Right ventricle myocardium inferior (tissue), 1 donor: Measurements from ENCODE around the gene XPNPEP3. TPM values are rescaled to one million over a fixed set of nuclear protein-coding genes. Genes with fewer than 3 reads are reported as not detected.
"Not testable (repeated sequence)": the region's sequence is repeated elsewhere in the genome, so short reads cannot be mapped to it uniquely, and the experiment has no call there.

Experiments
- ATAC-seq: fragments of 200-7000 bp; cut with Tn5 transposase; one replicate; pipeline ENCODE4 v1.9.1; 2020; ENCODE audit warnings: mild to moderate bottlenecking, moderate library complexity
- DNase-seq: peaks from one replicate; pipeline ENCODE4 v3.0.0; 2021; ENCODE audit errors: missing footprints
- intact Hi-C: fragments of 100-400 bp; cut with DNase I; formaldehyde crosslinking; loops from one replicate; pipeline ENCODE4 v1.11.0; 2022
- long read RNA-seq: library from polyadenylated mRNA; unstranded; transcript quantifications from one replicate; pipeline ENCODE4 v2.0.0, GENCODE V29; 2021
- total RNA-seq: library from RNA; stranded (reverse); fragmentation: NEBNext Ultra II Directional; extraction: Animal tissue kit (Norgen Biotek cat#: 25700); gene quantifications from one replicate; pipeline ENCODE4 v1.2.1, GENCODE V29; 2021
- donor health status: DM: no; HTN: yes; CAD: no; lungs with severe emphysema.

Gene XPNPEP3
- total RNA-seq: 23.7 TPM
- long read RNA-seq, full-length matches to known transcripts: 3 of 4 reads
- long read RNA-seq, partial matches to known transcripts: 0 of 4 reads
- long read RNA-seq, other reads (novel, unspliced or antisense): 1 of 4 reads

DNA sequence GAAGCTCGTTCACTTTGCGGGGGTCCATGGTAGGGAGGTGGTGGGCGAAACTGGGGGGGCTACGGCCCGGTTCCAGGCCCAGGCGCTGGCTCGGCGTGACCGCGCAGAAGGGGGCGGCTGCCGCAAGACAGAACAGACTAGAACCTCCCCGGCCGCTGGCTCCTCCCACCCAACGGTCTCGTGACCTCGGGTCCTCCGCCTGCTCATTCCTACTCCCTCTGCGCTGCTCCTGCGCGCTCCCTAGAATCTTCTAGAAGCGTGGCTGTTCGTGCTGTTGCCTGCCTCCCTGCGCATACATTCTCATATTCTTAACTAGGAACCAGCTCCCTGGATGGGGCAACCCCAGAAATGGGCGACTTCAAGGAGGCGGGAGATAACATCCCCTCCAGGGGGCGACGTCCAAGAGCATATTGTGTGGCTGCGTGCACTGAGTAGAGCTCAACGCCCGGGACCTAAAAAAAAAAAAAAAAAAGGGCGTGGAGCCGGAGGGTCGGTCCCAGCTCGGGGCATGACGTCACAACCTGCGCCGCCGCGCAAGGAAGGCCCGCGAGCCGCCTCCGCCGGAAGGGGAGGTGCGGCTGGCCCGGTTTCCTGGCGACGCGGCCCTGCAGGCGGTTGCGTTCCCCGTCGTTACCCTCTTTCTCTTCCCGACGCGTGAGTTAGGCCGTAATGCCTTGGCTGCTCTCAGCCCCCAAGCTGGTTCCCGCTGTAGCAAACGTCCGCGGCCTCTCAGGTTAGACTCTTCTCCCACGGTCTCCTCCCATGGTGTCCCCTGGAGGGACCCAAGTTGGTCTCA, at the start of gene XPNPEP3, which contains the start of gene ST13:
Gene XPNPEP3 (plus strand): TSS at position 636 of the 796 bp plus-strand sequence. CDS start 34 bp downstream, at position 670.
Gene ST13 (minus strand): TSS at position 127 of the 796 bp plus-strand sequence. CDS start 99 bp downstream, at position 28.
- peak; percentile 99 for ATAC-seq
- peak; percentile 99 for DNase-seq
- intact Hi-C loops: loop anchor here (5.0 kb wide), 1 partner anchor 39 kb away; the partner anchor contains the start of gene SLC25A17

- intact Hi-C loops: no loop called here
- DNase-seq (no peak), ATAC-seq (no peak)
Measured at GRCh38 chr22:40808018-40808841, 48.7 kb upstream of the XPNPEP3 start.

DNA sequence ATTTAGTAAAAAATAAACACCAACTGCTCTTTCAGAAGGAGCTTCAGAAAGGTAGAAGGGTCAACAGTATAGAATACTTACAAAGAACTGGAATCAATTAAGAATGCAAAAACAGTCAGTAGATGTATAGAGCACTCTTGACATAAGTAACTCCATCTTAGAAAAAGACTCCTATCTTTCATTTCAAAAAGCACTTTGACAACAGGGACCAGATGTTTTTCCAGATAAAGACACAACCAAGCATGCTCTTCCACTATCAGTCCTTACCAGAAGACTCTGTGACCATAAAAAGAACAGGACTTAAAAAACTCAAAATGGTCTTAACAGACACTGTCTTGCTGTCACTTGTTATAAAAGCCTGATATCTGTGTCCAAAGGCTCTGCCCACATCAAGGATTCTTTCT, 43.0 kb upstream of the XPNPEP3 start:
- intact Hi-C loops: no loop called here
- no peak for ATAC-seq
- no peak for DNase-seq

DNA sequence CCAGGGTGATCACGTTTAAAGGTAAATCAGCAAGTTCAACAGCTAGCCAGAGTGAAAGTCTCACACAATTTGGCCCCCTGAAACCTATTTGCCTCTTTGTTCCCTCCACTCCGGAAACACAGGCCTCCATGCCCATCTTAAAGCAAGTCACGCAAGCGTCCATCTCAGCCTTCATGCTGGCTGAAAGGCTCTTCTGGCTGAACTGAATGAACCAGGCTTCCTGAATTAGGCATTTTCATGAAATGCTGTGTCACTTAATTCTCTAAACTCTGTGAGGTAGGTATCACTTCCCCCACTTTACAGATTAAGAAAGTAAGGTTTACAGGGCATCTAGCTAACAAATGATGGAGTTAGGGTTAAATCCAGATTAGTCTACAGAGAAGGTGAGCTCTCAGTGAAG, 39.2 kb upstream of the XPNPEP3 start:
- no peak for DNase-seq
- intact Hi-C loops: loop anchor here (5.0 kb wide), 1 partner anchor 40 kb away; the partner anchor contains the start of genes ST13 and XPNPEP3
- ATAC-seq: no peak

DNA sequence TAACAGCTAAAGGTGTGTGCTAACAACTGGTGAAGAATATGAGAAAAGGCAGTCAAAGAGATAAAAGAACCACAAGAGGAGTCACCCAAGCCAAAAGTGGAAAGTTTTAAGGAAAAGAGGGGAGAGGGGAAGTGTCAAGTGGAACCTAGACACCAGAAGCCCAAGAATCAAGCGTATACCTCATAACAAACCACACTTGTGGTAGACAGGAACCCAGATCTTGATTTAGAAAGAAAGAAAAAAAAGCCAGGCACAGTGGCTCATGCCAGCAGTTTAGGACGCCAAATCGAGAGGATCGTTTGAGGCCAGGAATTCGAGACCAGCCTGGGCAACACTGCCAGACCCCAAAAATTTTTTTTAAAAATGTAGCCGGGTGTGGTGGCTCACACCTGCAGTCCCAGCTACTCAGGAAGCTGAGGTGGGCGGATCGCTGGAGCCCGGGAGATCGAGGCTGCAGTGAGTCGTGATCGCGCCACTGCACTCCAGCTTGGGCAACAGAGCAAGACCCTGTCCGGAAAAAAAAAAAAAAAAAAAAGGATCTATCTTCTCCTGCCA, 38.7 kb upstream of the XPNPEP3 start:
- no peak for ATAC-seq
- intact Hi-C loops: loop anchor here (5.0 kb wide), 1 partner anchor 39 kb away; the partner anchor contains the start of genes ST13 and XPNPEP3

GRCh38 chr22:40818747-40819598, 38.0 kb upstream of the XPNPEP3 start, which contains the start of gene SLC25A17:
Gene SLC25A17, minus strand, starts transcription at chr22:40819346. Its CDS starts 98 bp downstream, at chr22:40819248.
- peak; percentile 97 for ATAC-seq
- peak; percentile 96 for DNase-seq
- intact Hi-C loops: loop anchor here (5.0 kb wide), 1 partner anchor 38 kb away; the partner anchor contains the start of genes ST13 and XPNPEP3

More for the DNA sequence above, 38.7 kb upstream of the XPNPEP3 start:
- DNase-seq: no peak

DNA sequence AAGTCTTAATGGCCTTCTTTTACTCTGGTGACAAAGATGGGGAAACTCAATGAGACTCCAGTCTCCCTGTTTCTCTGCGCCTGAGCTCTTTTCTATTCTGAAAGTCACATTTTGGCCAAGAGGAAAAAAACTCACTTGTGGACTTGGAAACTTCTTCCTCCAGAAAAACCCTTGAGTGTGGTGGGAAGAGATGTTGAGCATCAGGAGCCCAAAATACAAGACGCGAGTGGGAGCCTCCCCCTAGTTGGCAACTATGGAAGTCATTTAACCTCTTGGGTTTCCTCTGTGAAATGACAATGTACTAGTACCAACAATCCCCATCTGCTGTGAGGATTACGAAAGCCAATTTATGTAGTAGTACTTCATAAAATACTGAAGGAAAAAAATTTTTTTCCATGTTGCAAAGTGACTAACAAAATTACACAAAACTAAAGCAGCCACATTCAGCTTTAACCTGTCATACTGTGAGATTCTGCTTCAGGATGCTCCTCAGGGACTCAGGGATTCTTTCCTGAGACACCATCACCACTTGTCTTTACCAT, 37.3 kb upstream of the XPNPEP3 start:
- intact Hi-C loops: loop anchor here (5.0 kb wide), 1 partner anchor 38 kb away; the partner anchor contains the start of genes ST13 and XPNPEP3
- ATAC-seq: no peak

DNA sequence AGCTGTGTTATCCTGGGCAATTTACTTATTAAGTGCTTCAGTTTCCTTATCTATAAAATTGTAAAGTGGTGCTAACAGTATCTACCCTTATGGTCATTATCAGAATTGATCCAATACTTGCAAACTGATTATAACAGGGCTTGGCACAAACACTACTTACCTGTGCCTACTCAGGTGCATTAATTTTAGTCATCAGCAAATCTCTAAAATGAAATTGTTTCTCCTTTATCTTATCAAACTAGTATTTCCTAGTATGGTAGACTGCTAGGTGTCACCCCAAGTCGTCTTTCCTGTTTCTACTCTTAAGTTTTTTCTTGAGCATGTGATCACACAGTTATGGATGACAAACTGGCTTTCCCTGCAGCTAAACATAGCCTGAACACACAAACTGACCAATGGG, 33.5 kb upstream of the XPNPEP3 start:
- intact Hi-C loops: no loop called here
- ATAC-seq: no peak
- no peak for DNase-seq

More for the DNA sequence above, 37.3 kb upstream of the XPNPEP3 start:
- DNase-seq: no peak

- intact Hi-C loops, ATAC-seq: not testable (repeated sequence)
Measured at GRCh38 chr22:40826292-40826691, 30.7 kb upstream of the XPNPEP3 start.

GRCh38 chr22:40826984-40827741, 29.8 kb upstream of the XPNPEP3 start:
- no peak for ATAC-seq
- intact Hi-C loops: no loop called here
- no peak for DNase-seq

More at GRCh38 chr22:40826292-40826691, 30.7 kb upstream of the XPNPEP3 start:
- DNase-seq: not testable (repeated sequence)

- intact Hi-C loops: no loop called here
- no peak for ATAC-seq
- DNase-seq: no peak
Measured at GRCh38 chr22:40829131-40829530, 27.8 kb upstream of the XPNPEP3 start.

- intact Hi-C loops: no loop called here
- ATAC-seq (no peak), DNase-seq (no peak)
Measured at GRCh38 chr22:40834619-40835018, 22.3 kb upstream of the XPNPEP3 start.

- DNase-seq (no peak), ATAC-seq (no peak)
- intact Hi-C loops: no loop called here
Measured at GRCh38 chr22:40838486-40838885, 18.5 kb upstream of the XPNPEP3 start.

GRCh38 chr22:40844951-40845350, 12.0 kb upstream of the XPNPEP3 start:
- ATAC-seq: no peak
- no peak for DNase-seq
- intact Hi-C loops: loop anchor here (10.0 kb wide), 1 partner anchor 300 kb away; no protein-coding TSS in a partner anchor

GRCh38 chr22:40845816-40846215, 11.1 kb upstream of the XPNPEP3 start:
- not testable (repeated sequence) for DNase-seq, ATAC-seq
- intact Hi-C loops: loop anchor here (10.0 kb wide), 1 partner anchor 299 kb away; no protein-coding TSS in a partner anchor

DNA sequence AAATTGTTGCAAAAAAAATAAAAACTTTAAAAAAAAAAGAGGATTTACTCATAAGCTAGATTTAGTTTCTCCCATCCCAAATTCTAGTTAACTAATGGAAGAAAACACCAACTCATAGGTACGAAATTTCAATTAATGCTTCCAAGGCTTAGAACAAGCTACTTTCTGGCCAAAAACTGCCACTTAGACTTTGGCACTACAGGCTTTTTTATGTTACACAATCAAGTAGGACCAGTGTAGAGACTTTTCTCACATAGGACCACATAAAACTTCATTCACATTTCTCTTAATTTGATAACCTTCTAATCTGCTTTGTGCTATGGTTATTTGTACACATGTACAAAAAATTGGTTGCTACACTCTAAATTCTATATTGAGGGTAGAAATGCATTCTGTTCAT, 3.6 kb upstream of the XPNPEP3 start:
- intact Hi-C loops: no loop called here
- ATAC-seq (no peak), DNase-seq (no peak)
